CD4-positive, CD25-positive, alpha-beta regulatory T cell (primary cell): Measurements from ENCODE around the gene FILIP1L. TPM values are rescaled to one million over a fixed set of nuclear protein-coding genes. Genes with fewer than 3 reads are reported as not detected.

Experiments used
- ATAC-seq, 2 donors: fragments of 150-1000 bp; cut with Tn5 transposase; one replicate each; pipeline ENCODE4 v1.10.0; 2021; ENCODE audit warnings: low read depth in 2 of 2, moderate number of reproducible peaks in 2 of 2, moderate library complexity in 1 of 2
- DNase-seq, 3 donors: peaks; one replicate each; pipeline versions ENCODE4 v3.0.0 to v3.0.0-alpha.2; 2012 to 2022; ENCODE audit warnings: mixed read lengths in 1 of 3
- H3K27ac ChIP-seq: one replicate; pipeline ENCODE4 v1.7.0; 2013; ENCODE audit warnings: mild to moderate bottlenecking, low read length; ENCODE audit not compliant: insufficient read depth, poor library complexity, severe bottlenecking
- H3K27me3 ChIP-seq: one replicate; pipeline ENCODE4 v1.7.0; 2013; ENCODE audit warnings: low read length; ENCODE audit not compliant: control insufficient read depth, insufficient read depth
- H3K36me3 ChIP-seq: one replicate; pipeline ENCODE4 v1.7.0; 2013; ENCODE audit warnings: mild to moderate bottlenecking, low read length, moderate library complexity; ENCODE audit not compliant: control insufficient read depth, insufficient read depth
- H3K4me1 ChIP-seq: 2 replicates; pipeline ENCODE4 v1.7.0; 2013; ENCODE audit warnings: mild to moderate bottlenecking, low read length; ENCODE audit not compliant: insufficient read depth, control insufficient read depth, poor library complexity, severe bottlenecking
- H3K4me3 ChIP-seq: one replicate; pipeline ENCODE4 v1.7.0; 2013; ENCODE audit warnings: low read depth, mild to moderate bottlenecking, low read length, moderate library complexity
- H3K9me3 ChIP-seq, 2 experiments: 1 replicate in 1 of 2; 2 replicates in 1 of 2; pipeline ENCODE4 v1.7.0; 2013; ENCODE audit warnings: low read length in 2 of 2, mild to moderate bottlenecking in 1 of 2, moderate library complexity in 1 of 2; ENCODE audit not compliant: control insufficient read depth in 2 of 2
- H3K27ac Mint-ChIP-seq, 3 donors: one replicate each; pipeline ENCODE4 v1.8.0; 2020 to 2022; ENCODE audit warnings: mild to moderate bottlenecking in 3 of 3, mixed read lengths in 3 of 3, moderate library complexity in 2 of 3
- H3K27me3 Mint-ChIP-seq: one replicate; pipeline ENCODE4 v1.8.0; 2022; ENCODE audit warnings: mild to moderate bottlenecking, mixed read lengths
- H3K36me3 Mint-ChIP-seq: one replicate; pipeline ENCODE4 v1.8.0; 2020; ENCODE audit warnings: mixed read lengths
- H3K4me1 Mint-ChIP-seq, 4 donors: one replicate each; pipeline ENCODE4 v1.8.0; 2020 to 2022; ENCODE audit warnings: mixed read lengths in 4 of 4, mild to moderate bottlenecking in 1 of 4
- H3K4me3 Mint-ChIP-seq, 4 donors: one replicate each; pipeline ENCODE4 v1.8.0; 2020 to 2022; ENCODE audit warnings: mild to moderate bottlenecking in 4 of 4, mixed read lengths in 4 of 4, moderate library complexity in 3 of 4
- H3K9me3 Mint-ChIP-seq, 7 donors: one replicate each; pipeline ENCODE4 v1.8.0; 2020 to 2022; ENCODE audit warnings: mixed read lengths in 7 of 7, mild to moderate bottlenecking in 3 of 7, moderate library complexity in 2 of 7
- polyA plus RNA-seq, 4 donors: library from polyadenylated mRNA; unstranded; fragments of 300-500 nt; fragmentation: Illumina TruSeq; gene quantifications; one replicate each; pipeline ENCODE4 v1.2.3, GENCODE V29; 2021
- total RNA-seq: library from RNA; stranded (reverse); gene quantifications from one replicate; pipeline ENCODE4 v1.2.3, GENCODE V29; 2022

Gene FILIP1L
- total and polyA plus RNA-seq, 5 donors from 2014 or later, result 0.37 to 1.0 (median 0.65) TPM; not detected in 2

GRCh38 chr3:100076731-100077529 is 37.4 kb downstream of the FILIP1L start:
- Mint-ChIP-seq H3K4me3 (no peak overlapping the region), H3K36me3 (peaks cover 7% of the 10 kb centered on the region), H3K27ac (no peak overlapping the region), H3K27me3 (no peaks in the 10 kb centered on the region), H3K4me1 (peaks cover 30 to 40% (median 37%) of the 10 kb centered on the region in 4 donors), H3K9me3 (peaks cover 0 to 2% (median 0%) of the 10 kb centered on the region in 7 donors)
- Histone ChIP-seq H3K9me3 (no peaks in the 10 kb centered on the region), H3K36me3 (no peaks in the 10 kb centered on the region), H3K4me1 (peaks cover 23% of the 10 kb centered on the region), H3K4me3 (no peak overlapping the region), H3K27me3 (no peaks in the 10 kb centered on the region), H3K27ac (no peak overlapping the region)
- no peak for DNase-seq
- no peak for ATAC-seq

GRCh38 chr3:100075851-100076730 is 38.2 kb downstream of the FILIP1L start:
- no peaks in the 10 kb centered on the region for H3K9me3 ChIP-seq
- Mint-ChIP-seq H3K27me3 (peaks cover 4% of the 10 kb centered on the region), H3K27ac (peak overlapping the region in 2 of 3 donors; percentile 45 to 47), H3K4me3 (peak overlapping the region in 1 of 4 donors; percentile 17), H3K36me3 (peaks cover 6% of the 10 kb centered on the region), H3K4me1 (peaks cover 32 to 45% (median 42%) of the 10 kb centered on the region in 4 donors), H3K9me3 (peaks cover 0 to 2% (median 0%) of the 10 kb centered on the region in 7 donors)
- ATAC-seq (peak in 1 of 2 donors; percentile 25), DNase-seq (peak in 1 of 3 donors; percentile 80)
- no peak overlapping the region for H3K4me3 ChIP-seq
- peaks cover 24% of the 10 kb centered on the region for H3K4me1 ChIP-seq
- no peaks in the 10 kb centered on the region for H3K36me3 ChIP-seq
- peak overlapping the region; percentile 17 for H3K27ac ChIP-seq
- no peaks in the 10 kb centered on the region for H3K27me3 ChIP-seq

GRCh38 chr3:100075196-100075595 is 39.1 kb downstream of the FILIP1L start:
- Mint-ChIP-seq H3K4me3 (no peak overlapping the region), H3K4me1 (peaks cover 32 to 45% (median 42%) of the 10 kb centered on the region in 4 donors), H3K27me3 (peaks cover 4% of the 10 kb centered on the region), H3K27ac (peak overlapping the region in 1 of 3 donors; percentile 47), H3K9me3 (peaks cover 0 to 2% (median 0%) of the 10 kb centered on the region in 7 donors), H3K36me3 (no peaks in the 10 kb centered on the region)
- ATAC-seq, result no peak
- DNase-seq, result no peak
- Histone ChIP-seq H3K9me3 (no peaks in the 10 kb centered on the region), H3K27ac (no peak overlapping the region), H3K27me3 (no peaks in the 10 kb centered on the region), H3K36me3 (no peaks in the 10 kb centered on the region), H3K4me1 (peaks cover 24% of the 10 kb centered on the region), H3K4me3 (no peak overlapping the region)

- DNase-seq (peak in 1 of 3 donors; percentile 46), ATAC-seq (no peak)
- peak overlapping the region; percentile 46 for H3K4me3 ChIP-seq
- Mint-ChIP-seq H3K27me3 (peaks cover 4% of the 10 kb centered on the region), H3K9me3 (peaks cover 0 to 2% (median 0%) of the 10 kb centered on the region in 7 donors), H3K27ac (peak overlapping the region in 1 of 3 donors; percentile 79), H3K4me1 (peaks cover 35 to 49% (median 43%) of the 10 kb centered on the region in 4 donors), H3K4me3 (peak overlapping the region in 3 of 4 donors; percentile 17 to 71 (median 53)), H3K36me3 (no peaks in the 10 kb centered on the region)
- no peak overlapping the region for H3K27ac ChIP-seq
- no peaks in the 10 kb centered on the region for H3K36me3 ChIP-seq
- H3K4me1 ChIP-seq, result peaks cover 24% of the 10 kb centered on the region
- no peaks in the 10 kb centered on the region for H3K27me3 ChIP-seq
- no peaks in the 10 kb centered on the region for H3K9me3 ChIP-seq
Measured at GRCh38 chr3:100073714-100074307, 40.5 kb downstream of the FILIP1L start.

GRCh38 chr3:100073049-100073713 is 41.1 kb downstream of the FILIP1L start:
- ATAC-seq (no peak), DNase-seq (no peak)
- Mint-ChIP-seq H3K9me3 (peaks cover 0 to 2% (median 0%) of the 10 kb centered on the region in 7 donors), H3K36me3 (no peaks in the 10 kb centered on the region), H3K4me3 (peak overlapping the region in 3 of 4 donors; percentile 4 to 71 (median 29)), H3K27ac (peak overlapping the region in 1 of 3 donors; percentile 79), H3K4me1 (peaks cover 37 to 49% (median 44%) of the 10 kb centered on the region in 4 donors), H3K27me3 (peaks cover 4% of the 10 kb centered on the region)
- Histone ChIP-seq H3K9me3 (no peaks in the 10 kb centered on the region), H3K4me1 (peaks cover 24% of the 10 kb centered on the region), H3K4me3 (peak overlapping the region; percentile 46), H3K27ac (no peak overlapping the region), H3K27me3 (no peaks in the 10 kb centered on the region), H3K36me3 (no peaks in the 10 kb centered on the region)

DNA sequence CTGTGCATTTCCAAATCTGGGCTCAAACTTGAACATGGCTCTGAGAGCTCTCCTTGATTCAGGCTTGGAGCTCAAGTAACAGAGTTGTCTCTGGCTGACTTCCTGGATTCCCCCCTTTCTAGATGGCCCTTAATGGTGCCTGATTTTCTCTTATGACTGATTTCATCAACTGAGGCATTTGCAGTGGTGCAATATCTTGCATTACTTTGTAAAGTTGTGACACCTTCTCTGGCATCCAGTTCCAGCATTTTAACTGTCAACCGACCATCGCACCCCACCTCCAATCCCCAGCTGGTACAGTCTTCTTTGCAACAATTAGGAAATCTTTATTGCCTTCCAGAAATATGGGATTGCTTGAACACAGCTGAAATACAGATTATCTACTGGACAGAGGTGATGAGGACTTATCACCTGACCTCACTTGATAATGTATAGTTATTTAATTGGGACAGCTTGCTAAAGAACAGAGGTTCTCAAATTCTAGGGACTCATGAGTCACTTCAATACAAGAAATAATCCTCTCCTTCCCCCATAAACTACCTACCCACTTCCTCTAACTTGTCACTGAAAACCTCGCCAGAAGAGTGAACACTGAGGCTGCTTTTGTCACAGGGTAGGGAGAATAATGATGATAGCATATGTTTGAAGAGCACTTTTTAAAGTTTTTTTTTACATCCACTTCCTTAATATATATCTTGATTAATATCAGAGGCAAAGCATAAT is 41.8 kb downstream of the FILIP1L start:
- no peaks in the 10 kb centered on the region for H3K27me3 ChIP-seq
- DNase-seq, result peak in 2 of 3 donors; percentile 10 to 85
- no peak overlapping the region for H3K27ac ChIP-seq
- no peaks in the 10 kb centered on the region for H3K36me3 Mint-ChIP-seq
- peak overlapping the region in 1 of 3 donors; percentile 35 for H3K27ac Mint-ChIP-seq
- peak; percentile 73 to 77 for ATAC-seq
- peaks cover 37 to 49% (median 44%) of the 10 kb centered on the region in 4 donors for H3K4me1 Mint-ChIP-seq
- H3K4me3 Mint-ChIP-seq, result peak overlapping the region in 3 of 4 donors; percentile 2 to 29 (median 4)
- H3K4me1 ChIP-seq, result peaks cover 24% of the 10 kb centered on the region
- no peaks in the 10 kb centered on the region for H3K9me3 ChIP-seq
- H3K9me3 Mint-ChIP-seq, result peaks cover 0 to 2% (median 0%) of the 10 kb centered on the region in 7 donors
- peaks cover 4% of the 10 kb centered on the region for H3K27me3 Mint-ChIP-seq
- no peaks in the 10 kb centered on the region for H3K36me3 ChIP-seq
- H3K4me3 ChIP-seq, result no peak overlapping the region
